Femur (tissue), 1 donor: Measurements from ENCODE around the gene C1S.
A peak's percentile ranks its signal among the peaks of the same experiment; 100 is the strongest.
"Not testable (repeated sequence)": the region's sequence is repeated elsewhere in the genome, so short reads cannot be mapped to it uniquely, and the experiment has no call there.

ENCODE experiments used
- DNase-seq: peaks from one replicate; pipeline ENCODE4 v3.0.0-alpha.2; 2017

The C1S gene

DNA sequence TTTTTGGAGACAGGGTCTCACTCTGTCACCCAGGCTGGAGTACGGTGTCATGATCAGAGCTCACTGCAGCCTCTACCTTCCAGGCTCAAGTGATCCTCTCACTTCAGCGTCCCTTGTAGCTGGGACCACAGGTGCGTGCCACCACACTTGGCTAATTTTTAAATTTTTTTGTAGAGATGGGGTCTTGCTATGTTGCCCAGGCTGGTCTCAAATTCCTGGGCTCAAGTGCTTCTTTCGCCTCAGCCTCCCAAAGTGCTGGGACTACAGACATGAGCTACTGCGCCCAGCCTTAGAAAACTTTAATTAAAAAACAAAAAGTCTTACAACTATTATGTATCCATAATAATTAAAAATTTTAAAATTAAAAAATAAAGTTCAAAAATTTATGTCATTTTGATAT is 46.7 kb downstream of the C1S start:
- not testable (repeated sequence) for DNase-seq

DNA sequence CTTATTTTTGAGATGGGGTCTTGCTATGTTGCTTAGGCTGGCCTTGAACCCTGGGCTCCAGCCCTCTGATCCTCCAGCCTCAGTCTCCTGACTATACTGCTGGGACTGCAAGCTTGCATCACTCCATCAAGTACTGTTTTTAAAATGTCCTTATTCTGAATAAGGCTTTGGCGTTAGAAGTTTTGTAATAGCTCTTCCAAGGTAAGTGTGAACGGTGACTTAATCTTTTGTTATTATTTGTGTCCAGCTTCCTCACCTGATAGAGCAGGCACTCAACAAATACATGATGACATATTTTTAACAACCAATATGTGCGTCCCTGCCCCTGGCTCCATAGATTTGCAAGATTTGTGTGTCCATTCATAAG is 47.1 kb downstream of the C1S start:
- DNase-seq, result no peak

DNA sequence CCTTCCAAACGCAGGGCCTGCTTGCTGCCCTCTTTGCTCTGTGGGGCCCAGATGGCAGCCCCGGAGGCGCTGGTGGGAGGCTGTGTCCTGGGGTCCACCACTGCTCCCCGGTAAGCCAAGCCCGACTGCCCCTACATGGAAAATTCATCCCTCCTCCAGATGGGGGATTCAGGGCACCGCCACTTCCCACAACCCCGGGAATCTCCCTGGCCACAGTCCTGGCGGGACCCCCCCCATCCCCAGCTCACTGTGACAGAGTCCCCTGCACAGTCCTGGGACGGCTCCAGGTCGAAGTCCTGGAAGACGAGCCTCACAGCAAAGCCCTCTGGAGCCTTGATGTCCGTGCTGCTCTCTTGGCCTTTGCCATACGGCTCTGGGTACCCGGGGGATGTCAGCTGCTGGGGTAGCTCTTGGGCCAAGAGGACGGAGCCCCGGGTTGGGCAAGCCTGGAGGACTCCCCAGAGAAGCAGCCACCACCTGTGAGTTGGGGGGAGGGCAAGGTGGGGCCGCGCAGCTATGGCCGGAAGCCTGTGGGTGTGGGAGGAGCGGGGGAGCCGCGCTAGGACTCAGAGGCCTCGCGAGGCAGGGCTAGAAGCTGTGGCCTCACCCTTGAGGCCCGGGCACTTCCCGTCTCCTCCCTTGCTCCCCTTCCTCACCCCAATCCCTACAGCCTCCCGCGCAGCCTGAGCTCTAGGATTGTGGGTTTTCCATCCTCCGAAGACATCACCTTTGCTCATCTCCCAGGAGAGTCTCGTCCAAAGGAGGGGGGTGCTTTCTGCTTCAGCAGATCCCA is 47.7 kb downstream of the C1S start:
- DNase-seq, result peak; percentile 81

DNA sequence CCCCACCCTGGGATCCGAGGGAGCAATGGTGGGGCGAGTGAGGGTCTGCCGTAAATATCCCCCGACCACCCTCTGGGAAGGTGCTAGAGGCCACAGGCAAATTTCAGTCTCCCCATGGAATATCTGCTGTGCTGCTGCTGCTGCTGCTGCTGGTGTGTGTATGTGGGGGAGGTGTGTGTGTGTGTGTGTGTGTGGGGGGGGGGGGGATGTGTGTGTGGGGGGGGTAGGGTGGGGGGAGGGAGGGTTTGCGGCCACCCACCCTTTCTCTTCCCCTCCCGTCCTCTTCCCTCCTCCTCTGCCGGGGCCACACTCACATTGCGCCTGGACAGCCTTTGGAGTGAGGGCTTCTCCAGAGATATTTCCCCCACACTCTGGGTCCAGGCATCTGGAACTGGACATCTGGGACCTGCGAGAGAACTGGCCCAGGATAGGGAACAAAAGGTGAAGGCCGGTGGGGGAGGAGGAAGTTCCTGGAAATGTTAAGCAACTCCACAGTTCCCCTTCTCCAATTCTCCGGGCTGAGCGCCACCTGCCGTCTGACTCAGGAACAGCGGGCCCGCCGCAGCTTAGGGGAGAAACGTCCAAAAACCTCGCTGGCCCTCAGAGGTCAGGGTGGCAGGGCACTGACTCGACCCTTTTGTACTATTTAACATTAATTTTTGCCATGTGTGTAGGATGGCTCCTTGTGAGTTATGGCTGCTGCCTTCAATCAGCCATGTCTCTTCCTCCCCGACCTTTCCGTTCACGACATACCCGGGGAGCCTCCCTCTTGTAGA is 48.5 kb downstream of the C1S start, which contains the start of gene C1RL:
C1RL (minus strand) TSS at position 419 of the 776 bp plus-strand sequence; CDS start at position 385, 34 bp downstream.
- DNase-seq, result peak; percentile 92

DNA sequence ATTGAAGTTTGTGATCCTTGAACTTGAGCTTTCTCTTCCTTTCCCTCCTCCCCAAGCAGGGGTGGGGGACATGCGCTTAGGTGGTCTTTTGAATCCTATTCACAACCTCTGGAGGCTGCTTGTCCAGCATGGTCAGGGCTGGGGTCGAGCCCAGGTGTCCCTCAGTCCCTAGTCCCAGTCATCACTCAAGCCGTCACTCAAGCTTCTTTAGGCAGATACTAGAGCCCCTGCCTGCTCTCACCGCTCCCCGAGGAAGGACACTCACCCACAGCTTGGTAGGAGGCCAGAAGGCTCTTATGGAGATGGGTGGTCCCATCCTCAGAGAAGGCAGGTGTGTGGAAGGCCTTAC is 49.0 kb downstream of the C1S start:
- no peak for DNase-seq

DNA sequence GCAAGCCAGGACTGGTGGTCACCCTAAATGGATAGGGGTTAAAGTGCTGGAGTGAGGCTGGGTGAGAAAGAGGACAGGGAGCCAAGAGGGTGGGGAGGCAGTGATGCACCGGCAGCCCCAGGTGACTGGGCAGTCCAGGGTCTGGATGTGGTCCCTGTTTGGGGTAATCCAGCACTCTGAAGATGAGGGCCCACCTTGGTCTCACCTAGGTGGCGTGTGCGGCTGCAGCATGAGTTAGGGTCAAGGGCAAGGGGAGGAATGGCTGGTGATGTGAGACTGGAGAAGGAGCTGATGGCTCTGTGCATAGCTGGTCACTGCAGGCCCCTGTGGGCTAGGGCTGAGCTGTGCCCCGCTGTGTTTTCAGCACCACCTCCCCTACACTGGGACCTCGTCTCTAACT is 50.1 kb downstream of the C1S start:
- peak; percentile 15 for DNase-seq

DNA sequence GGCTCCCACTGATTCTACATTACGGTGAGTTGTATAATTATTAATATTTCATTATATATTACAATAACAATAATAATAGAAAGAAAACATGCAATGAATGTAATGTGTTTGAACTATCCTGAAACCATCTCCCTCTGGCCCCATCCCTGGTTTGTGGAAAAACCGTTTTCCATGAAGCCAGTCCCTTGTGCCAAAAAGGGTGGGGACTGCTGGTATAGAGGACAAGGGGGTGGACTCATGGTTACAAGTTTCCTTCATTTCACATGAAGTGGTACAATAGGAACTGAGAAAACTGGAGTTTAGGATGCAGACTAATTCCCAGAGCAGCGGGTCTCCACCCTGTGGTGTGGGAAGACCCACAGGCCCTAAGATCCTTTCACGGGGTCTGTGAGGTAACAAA is 51.5 kb downstream of the C1S start:
- DNase-seq, result peak; percentile 73

DNA sequence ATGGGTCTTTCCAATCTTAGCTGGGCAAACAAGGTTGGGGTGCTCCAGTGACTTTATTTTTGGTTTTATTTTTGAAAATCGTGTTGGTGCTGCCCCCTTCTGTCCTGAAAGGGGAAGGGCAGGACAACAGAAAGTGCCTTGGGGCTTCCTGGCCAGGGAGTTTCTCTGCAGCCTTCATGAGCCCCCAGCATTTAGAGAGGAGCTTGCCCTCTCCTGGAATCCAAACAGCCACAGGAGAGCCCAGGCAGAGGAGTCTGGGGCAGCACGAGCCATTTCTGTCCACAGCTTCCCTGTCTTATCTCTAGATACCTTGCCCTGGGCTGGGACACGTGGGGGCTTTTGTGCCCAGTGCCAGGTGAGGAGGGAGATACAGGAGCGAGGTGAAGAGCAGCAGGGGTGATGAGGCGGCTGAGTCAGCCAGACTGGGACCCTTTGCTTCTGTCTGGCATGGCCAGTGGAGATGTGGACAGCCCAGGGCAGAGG is 52.9 kb downstream of the C1S start:
- peak; percentile 33 for DNase-seq

DNA sequence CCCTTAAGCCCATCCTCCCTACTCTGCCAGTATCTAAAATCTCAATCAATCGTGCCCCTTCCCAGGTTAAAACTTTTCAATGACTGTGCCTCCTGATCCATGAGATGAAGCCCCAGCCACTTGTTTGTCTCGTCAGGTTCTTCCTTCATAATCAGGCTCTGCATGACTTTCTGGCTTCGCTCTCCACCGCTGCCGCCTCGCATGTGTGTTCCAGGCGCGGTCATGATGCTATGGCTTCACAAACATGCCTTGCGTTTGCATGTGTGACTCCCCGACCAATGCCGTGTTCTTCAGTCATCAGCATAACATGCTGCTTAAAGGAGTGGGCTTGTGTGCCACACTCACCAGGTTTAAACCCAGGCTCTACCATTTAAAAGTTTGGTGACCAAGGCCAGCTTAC is 53.5 kb downstream of the C1S start:
- DNase-seq, result peak; percentile 15

DNA sequence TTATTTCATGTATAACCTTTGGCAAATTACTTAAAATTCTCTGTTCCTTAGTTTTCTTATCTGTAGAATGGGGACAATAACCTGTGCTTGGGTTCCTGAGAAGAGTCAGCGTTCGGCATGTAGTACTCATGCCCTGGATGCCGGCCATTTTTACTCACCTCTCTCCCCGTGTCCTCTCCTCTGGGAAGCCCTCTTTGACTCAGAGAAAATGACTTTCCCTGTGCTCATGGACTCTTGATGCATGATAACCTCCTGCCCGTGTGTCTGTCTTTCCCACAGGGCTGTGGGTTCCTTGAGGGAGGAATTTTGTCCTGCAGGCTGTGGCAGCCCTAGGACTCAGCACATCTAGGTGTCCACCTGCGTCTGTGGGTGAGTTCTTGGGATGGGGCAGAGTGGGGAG is 54.3 kb downstream of the C1S start:
- DNase-seq, result peak; percentile 14

DNA sequence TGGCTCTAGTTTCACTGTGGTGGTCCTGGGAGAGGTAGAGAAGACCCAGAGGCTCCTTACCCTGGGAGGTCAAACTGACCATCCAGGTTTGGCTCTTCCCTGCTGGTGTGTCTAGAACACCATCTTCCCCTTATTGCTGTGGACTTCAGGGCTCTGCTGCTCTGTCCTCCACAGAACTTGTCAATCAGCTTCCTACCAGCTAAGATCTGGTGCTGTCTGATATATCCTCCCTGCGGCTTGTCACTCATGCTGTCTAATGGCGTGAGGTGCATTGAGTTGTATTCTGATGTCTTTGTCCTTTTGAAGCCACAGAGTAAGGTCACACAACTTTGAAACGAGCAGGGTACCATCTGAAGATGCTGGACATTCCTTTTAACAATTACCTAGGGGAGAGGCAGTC is 55.7 kb downstream of the C1S start:
- DNase-seq, result peak; percentile 10

DNA sequence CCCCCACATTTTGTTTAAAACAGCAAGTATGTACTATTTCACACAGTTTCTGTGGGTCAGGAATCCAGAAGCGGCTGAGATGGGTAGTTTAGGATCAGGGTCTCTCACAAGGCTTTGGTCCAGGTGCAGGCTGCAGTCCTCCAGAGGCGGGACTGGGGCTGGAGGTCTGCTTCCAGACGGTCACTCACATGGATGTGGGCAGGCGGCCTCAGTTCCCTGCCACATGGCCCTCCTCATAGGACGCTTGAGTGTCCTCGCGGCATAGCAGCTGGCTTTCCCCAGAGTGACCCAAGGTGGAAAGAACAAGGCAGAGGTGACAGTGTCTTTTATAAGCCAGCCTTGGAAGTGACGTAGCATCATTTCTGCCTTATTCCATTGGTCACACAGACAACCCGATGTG is 56.4 kb downstream of the C1S start:
- DNase-seq, result peak; percentile 9

DNA sequence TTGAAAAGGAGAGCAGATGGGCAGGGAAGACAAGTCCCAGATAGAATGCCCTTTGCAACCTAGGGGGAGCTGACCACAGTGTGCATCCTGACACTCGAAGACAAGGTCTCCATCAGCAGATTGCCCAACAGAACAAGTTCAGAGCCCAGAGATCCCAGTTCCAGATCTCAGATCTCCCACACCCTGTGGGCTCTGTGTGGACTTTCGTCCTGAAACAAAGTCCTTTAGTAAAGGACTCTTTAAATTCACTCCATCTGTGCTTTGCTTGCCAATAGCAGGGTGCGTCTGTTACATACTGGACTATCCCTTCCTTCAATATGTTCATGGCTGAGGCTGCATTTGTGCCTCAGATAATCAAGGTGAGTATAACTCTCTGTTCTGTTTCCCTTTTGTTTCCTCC is 57.2 kb downstream of the C1S start:
- DNase-seq, result peak; percentile 10

DNA sequence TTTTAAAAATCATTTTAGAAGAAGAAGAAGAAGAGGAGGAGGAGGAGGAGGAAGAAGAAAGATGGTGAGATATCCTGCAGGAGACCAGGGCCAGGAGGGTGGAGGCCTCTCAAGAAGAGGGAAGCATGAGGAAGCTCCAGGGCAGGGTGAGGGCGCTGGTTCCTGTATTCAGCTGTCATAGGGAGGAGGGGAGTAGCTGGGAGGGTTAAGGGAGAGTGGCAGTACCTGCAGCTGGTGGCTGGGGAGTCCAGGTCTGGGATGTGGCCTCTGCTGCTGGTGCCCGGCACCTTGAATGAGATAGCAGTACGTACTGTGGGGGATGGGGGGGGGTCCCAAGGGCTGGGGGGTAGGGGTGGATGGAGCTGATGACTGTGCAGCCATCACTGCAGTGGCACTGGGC is 58.4 kb downstream of the C1S start:
- DNase-seq, result peak; percentile 11

DNA sequence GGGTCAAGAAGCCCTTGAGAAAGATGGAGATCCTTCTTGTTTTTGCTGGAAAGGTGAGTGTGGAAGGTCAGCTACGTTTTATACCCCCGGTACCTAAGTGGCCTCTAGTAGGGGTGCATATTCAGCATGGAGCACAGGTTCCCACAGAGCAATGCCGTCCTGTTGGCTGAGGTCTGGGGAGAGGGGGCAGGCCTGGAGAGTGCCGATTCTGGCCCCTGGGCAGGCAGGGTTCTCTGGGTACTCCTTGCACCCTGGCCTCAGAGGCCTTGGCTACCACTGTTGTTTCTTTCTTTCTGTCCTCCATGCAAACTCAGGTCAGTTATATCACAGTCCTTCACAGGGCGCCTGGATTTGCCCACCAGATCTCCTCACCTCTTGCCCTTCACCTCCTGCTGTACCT is 59.6 kb downstream of the C1S start:
- peak; percentile 8 for DNase-seq
